GM23248 (cell line): ENCODE results near the gene STIM1.

Source experiments
- EZH2 ChIP-seq: fragments of 200-600 bp; sonication (generic); IDR thresholded peaks from 2 replicates; pipeline ENCODE4 v1.6.1; 2018; ENCODE audit warnings: antibody characterized with exemption, mild to moderate bottlenecking; ENCODE audit not compliant: insufficient read depth, poor library complexity, severe bottlenecking
- EZH2phosphoT487 ChIP-seq: fragments of 200-600 bp; sonication (generic); IDR thresholded peaks from 2 replicates; pipeline ENCODE4 v1.6.1; 2018; ENCODE audit warnings: antibody characterized with exemption, moderate library complexity, mild to moderate bottlenecking, low read depth; ENCODE audit not compliant: insufficient read depth

GRCh38 chr11:3840870-3841425 lies 14.5 kb upstream of the STIM1 start, which contains the start of gene RHOG:
- no peak for TF ChIP-seq EZH2
- no peak for TF ChIP-seq EZH2phosphoT487
